ENCODE data around the gene MYO5C.

Gene MYO5C

DNA sequence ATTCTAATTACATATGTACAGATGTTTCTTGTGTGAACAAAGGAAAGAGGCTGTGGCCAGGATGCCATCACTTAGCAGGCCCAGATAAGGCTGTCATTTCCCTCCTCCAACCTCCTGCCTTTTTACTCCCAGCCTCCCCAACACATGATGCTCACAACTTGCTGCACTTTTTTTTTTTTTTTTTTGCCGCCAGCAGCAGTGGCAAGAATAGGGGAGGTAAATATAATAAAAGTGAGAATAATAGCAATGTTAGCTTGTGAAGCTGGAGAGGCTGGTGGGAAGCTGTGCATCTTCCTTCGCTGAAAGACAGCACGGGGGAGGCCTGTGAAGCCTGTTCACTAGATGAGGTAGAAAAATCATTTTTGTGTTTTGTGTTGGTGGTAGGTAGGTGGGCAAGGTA lies 42.5 kb upstream of the MYO5C start:
- Histone ChIP-seq H3K36me3 (ENCODE audit: control insufficient read depth, insufficient read depth, low read length) (peaks cover 5% of the 10 kb centered on the region; the same call in 1 of the 2 replicates), H3K4me3 (replicated peaks; ENCODE audit: low read depth, low read length) (no peak overlapping the region), H3K27me3 (replicated peaks; ENCODE audit: control insufficient read depth, insufficient read depth, low read length) (no peaks in the 10 kb centered on the region)
- DNase-seq (ENCODE audit: extremely low read depth, insufficient read length) = no peak
- no peak for TF ChIP-seq CTCF (IDR thresholded peaks at IDR 0.05; ENCODE audit: insufficient read depth, low read length, poor library complexity, severe bottlenecking)

GRCh38 chr15:52337198-52337853 lies 41.7 kb upstream of the MYO5C start:
- peaks cover 5% of the 10 kb centered on the region; the same call in 1 of the 2 replicates for H3K36me3 ChIP-seq (ENCODE audit: control insufficient read depth, insufficient read depth, low read length)
- DNase-seq (ENCODE audit: extremely low read depth, insufficient read length) = no peak
- no peak overlapping the region for H3K4me3 ChIP-seq (replicated peaks; ENCODE audit: low read depth, low read length)
- H3K27me3 ChIP-seq (replicated peaks; ENCODE audit: control insufficient read depth, insufficient read depth, low read length) = no peaks in the 10 kb centered on the region
- TF ChIP-seq CTCF (IDR thresholded peaks at IDR 0.05; ENCODE audit: insufficient read depth, low read length, poor library complexity, severe bottlenecking) = no peak

- H3K36me3 ChIP-seq (ENCODE audit: control insufficient read depth, insufficient read depth, low read length) = peaks cover 5% of the 10 kb centered on the region; the same call in 1 of the 2 replicates
Observed at GRCh38 chr15:52336529-52336928, 40.9 kb upstream of the MYO5C start.

GRCh38 chr15:52334491-52335160 lies 39.0 kb upstream of the MYO5C start:
- DNase-seq (ENCODE audit: extremely low read depth, insufficient read length) = no peak
- H3K27me3 ChIP-seq (replicated peaks; ENCODE audit: control insufficient read depth, insufficient read depth, low read length) = no peaks in the 10 kb centered on the region
- no peak for TF ChIP-seq CTCF (IDR thresholded peaks at IDR 0.05; ENCODE audit: insufficient read depth, low read length, poor library complexity, severe bottlenecking)
- H3K4me3 ChIP-seq (replicated peaks; ENCODE audit: low read depth, low read length) = no peak overlapping the region
- no peaks in the 10 kb centered on the region; the same call in 1 of the 2 replicates for H3K36me3 ChIP-seq (ENCODE audit: control insufficient read depth, insufficient read depth, low read length)

More at GRCh38 chr15:52336529-52336928, 40.9 kb upstream of the MYO5C start:
- peak; percentile 4 for TF ChIP-seq CTCF (IDR thresholded peaks at IDR 0.05; ENCODE audit: insufficient read depth, low read length, poor library complexity, severe bottlenecking)
- H3K4me3 ChIP-seq (replicated peaks; ENCODE audit: low read depth, low read length) = no peak overlapping the region
- H3K27me3 ChIP-seq (replicated peaks; ENCODE audit: control insufficient read depth, insufficient read depth, low read length) = no peaks in the 10 kb centered on the region
- no peak for DNase-seq (ENCODE audit: extremely low read depth, insufficient read length)

- peak; percentile 60 for TF ChIP-seq CTCF (IDR thresholded peaks at IDR 0.05; ENCODE audit: insufficient read depth, low read length, poor library complexity, severe bottlenecking)
- Histone ChIP-seq H3K4me3 (replicated peaks; ENCODE audit: low read depth, low read length) (no peak overlapping the region), H3K36me3 (ENCODE audit: control insufficient read depth, insufficient read depth, low read length) (peaks cover 9% of the 10 kb centered on the region), H3K27me3 (replicated peaks; ENCODE audit: control insufficient read depth, insufficient read depth, low read length) (no peaks in the 10 kb centered on the region)
- peak; percentile 57 for DNase-seq (ENCODE audit: extremely low read depth, insufficient read length)
Observed at GRCh38 chr15:52331490-52332240, 36.1 kb upstream of the MYO5C start.
